Esophagus muscularis mucosa (tissue), 4 donors: ENCODE data around the gene CHMP6. TPM values are rescaled to one million over a fixed set of nuclear protein-coding genes. Genes with fewer than 3 reads are reported as not detected.
A peak's percentile ranks its signal among the peaks of the same experiment; 100 is the strongest.

Experiments used
- DNase-seq: peaks from one replicate; pipeline ENCODE4 v3.0.0-alpha.2; 2017; ENCODE audit errors: extremely low spot score
- H3K27ac ChIP-seq, 4 donors: fragments of 200-600 bp; sonication (generic); replicated peaks in 1 of 4; 1 replicate in 3 of 4; 2 replicates in 1 of 4; pipeline ENCODE4 v1.5.1; 2016 to 2019; ENCODE audit warnings: mild to moderate bottlenecking in 1 of 4
- H3K27me3 ChIP-seq, 4 donors: fragments of 200-600 bp; sonication (generic); one replicate each; pipeline versions ENCODE4 v1.5.1 to v1.6.0; 2016 to 2019
- H3K36me3 ChIP-seq, 4 donors: fragments of 200-600 bp; sonication (generic); one replicate each; pipeline ENCODE4 v1.5.1; 2016 to 2019
- H3K4me1 ChIP-seq, 4 donors: fragments of 200-600 bp; sonication (generic); one replicate each; pipeline ENCODE4 v1.5.1; 2016 to 2019
- H3K4me3 ChIP-seq, 4 donors: fragments of 200-600 bp; sonication (generic); 1 replicate in 2 of 4; 2 replicates in 2 of 4; pipeline ENCODE4 v1.5.1; 2016 to 2019; ENCODE audit warnings: mild to moderate bottlenecking in 4 of 4, moderate library complexity in 1 of 4
- H3K9me3 ChIP-seq, 4 donors: fragments of 200-600 bp; sonication (generic); 1 replicate in 3 of 4; 2 replicates in 1 of 4; pipeline ENCODE4 v1.5.1; 2016 to 2019
- CTCF ChIP-seq, 3 experiments: fragments of 200-600 bp in 2 of 3; fragments of 450-650 bp in 1 of 3; sonication (generic) in 2 of 3; IDR thresholded peaks; one replicate each; pipeline ENCODE4 v1.5.1; 2017 to 2019; ENCODE audit warnings: antibody characterized with exemption in 3 of 3, mild to moderate bottlenecking in 2 of 3, moderate library complexity in 1 of 3
- EP300 ChIP-seq: sonication (generic); formaldehyde crosslinking; IDR thresholded peaks from one replicate; pipeline ENCODE4 v1.6.1; 2017; ENCODE audit warnings: antibody characterized with exemption
- POLR2A ChIP-seq: fragments of 450-650 bp; IDR thresholded peaks from one replicate; pipeline ENCODE4 v1.6.1; 2017; ENCODE audit warnings: antibody characterized with exemption, moderate library complexity, mild to moderate bottlenecking, low read depth
- POLR2AphosphoS5 ChIP-seq, 2 donors: sonication (generic); formaldehyde crosslinking; IDR thresholded peaks; one replicate each; pipeline ENCODE4 v1.6.1; 2017; ENCODE audit warnings: antibody characterized with exemption in 2 of 2
- WGBS: methylation state at CpG from one replicate; pipeline ENCODE4 v1.1.5; 2018; 5-methylcytosine and 5-hydroxymethylcytosine counted together
- intact Hi-C: fragments of 100-400 bp; cut with DNase I; formaldehyde crosslinking; loops from one replicate; pipeline ENCODE4 v1.15.1; 2023
- total RNA-seq, 4 donors: library from RNA; depleted of rRNA; stranded (reverse); fragments of >200 nt; gene quantifications; one replicate each; pipeline versions ENCODE4 v1.1.0 to v1.2.1, GENCODE V29; 2016

The CHMP6 gene
- total RNA-seq, 4 donors from 2014 or later: 17.6 to 29.2 (median 25.8) TPM

GRCh38 chr17:81032641-81033480 lies 41.2 kb downstream of the CHMP6 start:
- no peak for TF ChIP-seq EP300
- TF ChIP-seq POLR2A: no peak
- no peak for TF ChIP-seq POLR2AphosphoS5 (IDR thresholded peaks at IDR 0.05)
- no peak for TF ChIP-seq CTCF (IDR thresholded peaks at IDR 0.05)
- H3K4me1 ChIP-seq: peaks cover 55 to 60% (median 56%) of the 10 kb centered on the region in 4 donors

GRCh38 chr17:81033535-81034167 lies 42.0 kb downstream of the CHMP6 start:
- peaks cover 0 to 30% (median 9%) of the 10 kb centered on the region in 4 donors for H3K36me3 ChIP-seq
- 34% methylated on average over 22 of the region's 22 CpGs for WGBS
- no peak for DNase-seq
- peaks cover 55 to 63% (median 57%) of the 10 kb centered on the region in 4 donors for H3K4me1 ChIP-seq
- peaks cover 0 to 5% (median 2%) of the 10 kb centered on the region in 4 donors for H3K27me3 ChIP-seq
- no peak for TF ChIP-seq POLR2AphosphoS5 (IDR thresholded peaks at IDR 0.05)
- TF ChIP-seq CTCF (IDR thresholded peaks at IDR 0.05): no peak
- no peak for TF ChIP-seq POLR2A
- TF ChIP-seq EP300: no peak
- peak overlapping the region; percentile 71 to 94 (median 78) for H3K4me3 ChIP-seq
- intact Hi-C loops: no loop called here
- peak overlapping the region in 3 of 4 donors; percentile 57 to 89 (median 71) for H3K27ac ChIP-seq
- H3K9me3 ChIP-seq: no peaks in the 10 kb centered on the region

More at GRCh38 chr17:81032641-81033480, 41.2 kb downstream of the CHMP6 start:
- H3K27me3 ChIP-seq: peaks cover 0 to 13% (median 6%) of the 10 kb centered on the region in 4 donors
- peaks cover 0 to 25% (median 9%) of the 10 kb centered on the region in 4 donors for H3K36me3 ChIP-seq
- H3K27ac ChIP-seq: no peak overlapping the region
- intact Hi-C loops: no loop called here
- H3K4me3 ChIP-seq: no peak overlapping the region
- no peak for DNase-seq
- WGBS: 91% methylated on average over 18 of the region's 34 CpGs
- no peaks in the 10 kb centered on the region for H3K9me3 ChIP-seq

- H3K36me3 ChIP-seq: peaks cover 0 to 30% (median 9%) of the 10 kb centered on the region in 4 donors
- TF ChIP-seq EP300 (no peak), POLR2A (no peak), CTCF (IDR thresholded peaks at IDR 0.05) (no peak), POLR2AphosphoS5 (IDR thresholded peaks at IDR 0.05) (no peak)
- peak overlapping the region; percentile 71 to 94 (median 78) for H3K4me3 ChIP-seq
- H3K27me3 ChIP-seq: no peaks in the 10 kb centered on the region
- H3K9me3 ChIP-seq: no peaks in the 10 kb centered on the region
- peaks cover 60 to 66% (median 62%) of the 10 kb centered on the region in 4 donors for H3K4me1 ChIP-seq
- WGBS: 3% methylated on average over 19 of the region's 49 CpGs
- intact Hi-C loops: no loop called here
- DNase-seq: no peak
- H3K27ac ChIP-seq: peak overlapping the region; percentile 57 to 89 (median 80)
Observed at GRCh38 chr17:81034168-81034777, 42.6 kb downstream of the CHMP6 start.

GRCh38 chr17:81034779-81035520 lies 43.3 kb downstream of the CHMP6 start, which contains the start of gene BAIAP2:
BAIAP2 (plus strand) TSS chr17:81035151; CDS start chr17:81035255, 104 bp downstream.
- intact Hi-C loops: no loop called here
- DNase-seq: peak; percentile 99

More at GRCh38 chr17:81034779-81035520, 43.3 kb downstream of the CHMP6 start, which contains the start of gene BAIAP2:
- H3K9me3 ChIP-seq: no peaks in the 10 kb centered on the region
- peaks cover 0 to 30% (median 9%) of the 10 kb centered on the region in 4 donors for H3K36me3 ChIP-seq
- H3K4me3 ChIP-seq: peak within 1 kb of the TSS; percentile 71 to 94 (median 78)
- H3K27me3 ChIP-seq: no peaks in the 10 kb centered on the region
- no CpG with 5 or more reads among the region's 92 CpGs for WGBS
- H3K27ac ChIP-seq: peak within 1 kb of the TSS; percentile 71 to 89 (median 84)
- TF ChIP-seq POLR2A: peak; percentile 96
- no peak for TF ChIP-seq EP300
- peak; percentile 98 to 99 for TF ChIP-seq POLR2AphosphoS5 (IDR thresholded peaks at IDR 0.05)
- H3K4me1 ChIP-seq: peaks cover 66 to 73% (median 67%) of the 10 kb centered on the region in 4 donors
